GM11168 (cell line): ENCODE measurements around the gene UBE3A.

Source experiments
- in situ Hi-C: fragments of 300-500 bp; cut with MboI; formaldehyde crosslinking; loops from one replicate; pipeline ENCODE4 v1.12.0; 2022; ENCODE audit warnings: low sequenced_read_pairs; ENCODE audit not compliant: unreplicated experiment

The UBE3A gene

DNA sequence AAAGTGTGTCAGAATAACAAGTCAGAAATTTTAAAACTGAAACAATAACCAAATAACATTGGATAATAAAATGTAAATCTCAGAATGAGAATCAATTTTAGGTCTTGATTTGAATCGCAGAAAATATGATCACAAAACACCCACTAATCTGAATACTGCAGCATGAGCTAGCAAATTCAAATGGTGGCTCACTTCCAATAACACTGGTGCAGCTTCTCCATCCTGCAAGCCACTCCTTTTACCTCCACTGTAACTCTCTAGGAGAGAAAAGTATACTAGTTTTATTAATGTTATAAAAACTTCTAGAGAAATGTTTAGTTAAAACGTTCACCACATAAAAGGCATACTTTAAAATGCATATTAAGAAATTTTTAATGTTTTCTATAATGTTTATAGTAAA, 30.4 kb downstream of the UBE3A start:
- in situ Hi-C loops: no loop called here

DNA sequence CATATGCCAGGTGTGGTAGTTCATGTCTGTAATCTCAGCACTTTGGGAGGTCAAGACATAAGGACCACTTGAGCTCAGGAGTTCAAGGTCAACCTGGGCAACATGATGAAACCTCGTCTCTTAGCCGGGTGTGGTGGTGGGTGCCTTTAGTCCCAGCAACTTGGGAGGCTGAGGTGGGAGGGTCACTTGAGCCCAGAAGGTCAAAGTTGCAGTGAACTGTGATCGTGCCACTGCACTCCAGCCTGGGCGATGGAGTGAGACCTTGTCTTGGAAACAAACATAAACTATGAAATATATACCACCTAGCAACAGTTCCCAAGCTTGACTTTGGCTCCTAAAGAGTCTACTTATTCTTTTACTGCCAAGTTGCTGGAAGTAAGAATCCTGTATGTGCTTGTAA, 30.9 kb downstream of the UBE3A start:
- in situ Hi-C loops: no loop called here

DNA sequence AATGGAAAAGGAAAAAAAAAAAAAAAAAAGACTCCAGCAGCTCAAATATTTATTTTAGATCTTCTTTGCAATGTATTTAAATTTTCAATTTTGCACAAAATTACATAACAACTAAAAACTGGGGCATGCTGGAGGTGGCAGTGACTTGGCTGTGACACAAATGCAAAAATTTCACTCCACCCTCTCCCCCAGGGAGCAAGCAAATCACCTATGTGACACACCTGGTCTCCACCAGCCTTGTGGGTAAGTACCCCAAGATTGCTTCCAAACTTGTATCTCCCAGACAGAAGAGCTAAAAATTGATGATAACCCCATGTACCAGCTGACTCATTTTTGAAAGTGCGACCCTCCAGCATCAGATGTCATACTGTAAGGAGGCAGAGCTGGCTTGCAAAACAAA, 32.0 kb downstream of the UBE3A start:
- in situ Hi-C loops: no loop called here

DNA sequence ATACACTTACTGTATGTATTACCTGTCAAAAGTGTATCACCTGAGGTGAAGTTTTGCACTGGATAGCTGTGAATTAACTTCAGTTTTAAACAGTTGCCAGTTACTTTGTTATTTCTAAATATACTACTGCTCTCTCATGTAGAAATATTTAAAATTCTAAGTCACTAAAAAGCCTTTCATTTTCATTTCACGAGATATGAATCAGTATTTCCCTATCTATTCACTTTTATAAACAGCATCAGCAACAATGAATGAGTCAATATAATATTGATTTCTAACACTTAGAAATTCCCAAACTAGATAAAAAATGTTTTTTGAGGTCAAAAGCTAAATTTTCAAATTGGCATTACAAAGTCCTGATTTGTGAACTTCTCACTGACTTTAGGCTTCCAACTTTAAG, 32.6 kb downstream of the UBE3A start:
- in situ Hi-C loops: no loop called here

DNA sequence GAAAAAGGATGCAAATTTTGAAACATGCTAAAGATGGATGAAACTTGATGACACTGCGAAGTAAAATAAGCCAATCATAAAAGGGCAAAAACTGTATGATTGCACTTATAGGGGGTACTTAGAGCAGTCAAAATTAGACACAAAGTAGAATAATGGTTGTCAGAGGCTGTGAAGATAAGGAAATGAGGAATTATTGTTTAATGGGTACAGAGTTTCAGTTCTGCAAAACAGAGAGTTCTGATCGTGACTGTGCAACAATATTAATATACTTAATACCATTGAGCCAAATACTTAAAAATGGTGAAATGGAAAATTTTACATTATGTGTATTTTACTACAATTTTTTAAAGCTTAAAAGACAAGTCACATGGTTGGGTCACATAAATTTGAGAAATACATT, 35.1 kb downstream of the UBE3A start:
- in situ Hi-C loops: no loop called here

GRCh38 chr15:25402342-25402741, 36.5 kb downstream of the UBE3A start:
- in situ Hi-C loops: no loop called here

GRCh38 chr15:25401501-25401900, 37.3 kb downstream of the UBE3A start:
- in situ Hi-C loops: no loop called here

DNA sequence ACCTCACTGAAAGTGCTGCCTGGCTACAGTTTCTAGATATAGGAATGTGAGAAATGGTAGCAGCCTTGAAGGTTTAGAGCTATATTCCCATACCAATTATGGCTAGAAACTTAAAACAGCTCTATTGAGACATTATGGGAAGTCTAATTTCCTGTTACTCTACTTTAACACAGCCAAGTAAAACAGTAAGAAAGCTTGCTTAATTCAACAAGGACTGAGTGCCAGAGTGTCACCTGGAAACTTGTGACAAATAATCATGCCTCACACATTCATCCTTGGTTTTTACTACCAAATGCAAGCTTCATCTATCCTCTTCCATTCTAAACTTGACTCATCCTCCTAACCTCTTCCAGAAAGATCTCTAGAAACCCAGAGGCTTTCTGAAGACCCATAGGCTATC, 41.7 kb downstream of the UBE3A start:
- in situ Hi-C loops: no loop called here

DNA sequence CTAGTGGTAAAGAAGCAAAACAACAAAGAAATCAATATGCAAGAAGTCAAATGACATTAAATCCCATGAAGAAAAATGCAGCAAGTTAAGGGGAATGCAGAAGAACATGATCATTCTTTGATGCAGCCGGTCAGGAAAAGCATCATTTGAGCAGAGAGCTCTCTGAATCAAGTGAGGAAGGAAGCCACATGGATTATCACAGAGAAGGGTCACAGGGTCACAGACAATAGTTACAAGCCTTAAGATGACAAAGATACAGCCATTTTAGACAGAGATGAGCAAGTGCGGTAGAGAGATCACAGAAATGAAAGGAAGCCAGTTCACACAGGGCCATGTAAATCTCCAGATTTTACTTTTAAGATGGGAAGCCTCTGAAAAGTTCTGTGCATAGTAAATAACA, 43.9 kb downstream of the UBE3A start:
- in situ Hi-C loops: no loop called here

DNA sequence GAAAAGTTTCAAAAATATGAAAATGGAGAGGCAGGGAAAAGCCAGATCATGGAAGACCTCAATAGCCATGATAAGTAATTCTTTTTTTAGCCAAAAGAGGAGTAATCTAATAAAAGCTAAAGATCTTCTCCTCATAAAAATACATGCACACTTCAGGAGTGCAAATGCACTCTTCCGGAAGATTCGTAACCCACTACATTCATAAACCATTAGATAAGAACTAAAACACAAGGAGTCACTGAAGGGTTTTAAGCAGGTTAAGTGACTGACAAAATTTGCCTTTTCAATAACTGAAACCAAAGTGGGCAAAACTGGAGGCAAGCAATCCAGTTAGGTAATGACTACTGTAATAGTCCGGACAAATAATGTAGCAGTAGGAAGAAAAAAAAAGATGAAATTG, 46.0 kb downstream of the UBE3A start:
- in situ Hi-C loops: no loop called here

- in situ Hi-C loops: no loop called here
Measured at GRCh38 chr15:25391971-25392721, 46.7 kb downstream of the UBE3A start.

DNA sequence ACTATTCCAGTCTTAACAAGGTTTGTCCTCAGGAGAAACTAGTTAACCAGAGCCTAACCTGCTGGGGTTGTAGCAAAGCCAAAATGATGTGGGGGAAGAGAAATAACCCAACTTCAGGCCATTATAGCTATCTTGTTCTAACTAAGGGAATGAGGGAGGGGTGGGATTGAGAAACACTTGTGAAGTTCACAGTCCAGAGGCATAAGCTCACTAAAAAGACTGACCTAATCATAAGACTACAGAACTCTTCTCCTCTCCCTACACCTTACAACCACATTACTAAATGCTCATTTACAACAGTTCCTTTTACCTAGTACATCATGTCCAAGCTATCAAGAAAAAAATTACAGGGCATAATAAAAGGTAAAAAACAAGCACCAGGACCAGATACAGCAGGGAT, 52.8 kb downstream of the UBE3A start:
- in situ Hi-C loops: no loop called here

- in situ Hi-C loops: no loop called here
Measured at GRCh38 chr15:25381579-25381978, 57.2 kb downstream of the UBE3A start.

DNA sequence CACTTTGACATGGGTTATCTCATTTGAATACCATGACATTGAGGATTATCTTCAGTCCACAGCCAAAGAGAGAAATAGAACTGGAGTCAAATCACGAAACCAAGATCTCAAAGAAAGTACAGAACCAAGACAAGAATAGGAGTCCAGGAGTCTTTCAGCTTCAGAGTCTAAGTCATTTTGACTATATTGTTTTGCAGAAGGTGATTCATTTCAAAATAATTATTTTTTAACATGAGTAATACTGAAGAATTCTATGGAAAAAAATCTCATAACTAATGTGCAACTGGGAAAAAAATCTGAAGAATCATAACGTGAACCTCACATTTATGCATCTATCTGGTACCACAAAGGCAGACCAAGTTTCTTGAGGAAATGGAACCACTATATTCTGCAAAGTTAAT, 60.3 kb downstream of the UBE3A start:
- in situ Hi-C loops: no loop called here

- in situ Hi-C loops: no loop called here
Measured at GRCh38 chr15:25375557-25375956, 63.3 kb downstream of the UBE3A start.

DNA sequence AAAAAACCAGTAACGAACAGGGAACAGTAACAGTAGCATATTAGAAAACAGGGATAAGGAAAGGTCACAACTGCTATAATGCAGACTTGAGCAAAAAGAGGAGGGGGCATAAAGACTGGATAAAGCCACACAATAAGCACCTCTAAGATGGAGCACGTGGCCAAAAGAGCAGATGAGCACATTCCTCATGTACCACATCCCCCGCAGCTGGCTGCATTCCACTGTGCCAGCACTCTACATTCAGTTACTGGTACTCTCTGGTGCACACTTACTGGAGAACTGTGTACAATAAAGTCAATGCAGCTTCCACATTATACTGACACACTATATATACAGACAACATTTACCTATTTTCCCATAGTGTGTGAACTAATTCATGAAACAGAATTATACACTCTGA, 64.7 kb downstream of the UBE3A start:
- in situ Hi-C loops: no loop called here

DNA sequence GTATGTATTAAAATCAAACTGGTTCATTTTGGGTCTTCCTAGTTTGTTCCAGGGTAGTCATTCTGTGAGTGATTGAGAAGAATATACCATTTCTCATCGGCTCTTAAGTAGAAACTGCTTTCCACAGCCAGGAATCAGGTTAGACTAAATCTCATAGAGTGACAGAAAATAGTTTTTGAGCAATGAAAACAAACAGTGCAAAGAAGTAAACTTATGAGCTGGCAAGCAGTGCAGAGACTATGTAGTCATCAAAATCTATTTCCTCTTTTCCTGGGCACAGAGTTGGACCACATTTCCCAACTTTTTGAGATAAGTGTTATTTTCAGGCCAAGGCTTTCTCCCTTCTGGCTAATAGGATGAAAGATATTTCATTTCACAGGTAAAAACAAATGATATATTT, 66.5 kb downstream of the UBE3A start:
- in situ Hi-C loops: no loop called here

DNA sequence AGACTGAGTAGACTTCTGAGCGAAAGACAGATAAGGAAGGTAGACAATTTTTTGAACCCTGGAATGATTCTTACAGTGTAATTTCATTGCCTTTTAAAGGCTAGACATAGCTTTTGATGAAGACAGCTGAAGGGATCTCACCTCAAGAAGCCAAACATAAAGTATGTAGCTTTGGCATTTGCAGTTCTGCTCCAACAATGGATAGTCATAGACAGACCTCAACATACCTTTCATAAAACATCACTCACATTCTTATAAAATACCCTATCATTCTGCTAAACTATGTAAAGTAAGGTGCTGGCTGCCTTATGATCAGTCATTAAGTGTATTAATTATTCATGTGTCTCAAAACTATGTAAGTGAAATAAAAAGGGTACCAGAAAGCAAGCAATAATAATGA, 70.0 kb downstream of the UBE3A start:
- in situ Hi-C loops: no loop called here

DNA sequence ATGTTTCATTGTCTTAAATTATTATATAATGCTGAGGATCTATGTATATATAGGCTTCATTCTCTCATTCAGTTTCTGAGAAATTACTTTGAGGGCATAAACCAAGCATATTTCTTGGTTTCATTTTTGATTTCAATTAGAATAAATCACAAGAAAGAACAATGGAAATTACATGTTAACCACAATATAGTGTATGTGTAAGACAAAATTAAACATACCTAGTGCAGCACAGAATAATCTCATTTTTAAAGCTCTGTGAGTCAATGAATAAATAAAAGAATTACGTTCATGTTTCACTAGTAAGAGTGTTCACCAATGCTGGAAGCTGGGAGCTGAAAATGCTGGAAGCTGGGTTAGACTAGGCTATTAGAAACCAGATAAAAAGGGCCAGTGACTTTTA, 72.8 kb downstream of the UBE3A start:
- in situ Hi-C loops: no loop called here

DNA sequence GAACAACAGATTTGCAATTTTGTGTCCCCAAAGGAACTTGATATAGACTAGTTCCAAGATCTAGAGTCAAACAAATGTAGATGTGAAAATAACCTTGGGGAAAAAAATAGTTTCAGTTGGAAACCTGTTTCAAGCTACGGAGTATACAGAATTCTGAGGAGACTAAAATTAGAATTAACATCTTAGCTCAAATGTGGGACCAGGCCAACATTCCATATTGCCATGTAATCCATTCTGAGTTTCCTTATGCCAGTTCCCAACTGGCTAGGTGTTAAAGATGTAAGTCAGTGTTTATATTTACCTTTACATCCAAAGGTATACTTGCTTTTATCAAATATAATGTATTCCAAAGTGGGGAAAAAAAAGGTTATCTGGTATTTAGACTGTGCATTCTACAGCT, 76.3 kb downstream of the UBE3A start:
- in situ Hi-C loops: no loop called here

DNA sequence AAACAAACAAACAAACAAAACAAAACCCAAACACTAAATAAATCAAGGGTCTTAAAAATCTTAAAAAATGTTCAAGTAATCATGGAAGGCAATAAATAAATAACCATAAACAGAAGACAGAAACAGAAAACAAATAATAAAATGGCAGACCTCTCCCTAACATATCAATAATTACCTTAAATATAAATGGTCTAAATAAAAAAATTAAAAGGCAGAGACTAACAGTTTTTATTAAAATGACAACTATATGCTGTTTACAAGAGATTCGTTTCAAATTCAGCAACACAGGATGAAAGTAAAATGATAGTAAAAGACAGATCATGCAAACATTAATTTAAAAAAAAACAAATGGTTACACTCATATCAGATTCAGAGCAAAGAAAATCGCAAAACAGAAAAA, 91.1 kb downstream of the UBE3A start:
- in situ Hi-C loops: no loop called here

GRCh38 chr15:25346371-25346770, 92.5 kb downstream of the UBE3A start:
- in situ Hi-C loops: no loop called here

DNA sequence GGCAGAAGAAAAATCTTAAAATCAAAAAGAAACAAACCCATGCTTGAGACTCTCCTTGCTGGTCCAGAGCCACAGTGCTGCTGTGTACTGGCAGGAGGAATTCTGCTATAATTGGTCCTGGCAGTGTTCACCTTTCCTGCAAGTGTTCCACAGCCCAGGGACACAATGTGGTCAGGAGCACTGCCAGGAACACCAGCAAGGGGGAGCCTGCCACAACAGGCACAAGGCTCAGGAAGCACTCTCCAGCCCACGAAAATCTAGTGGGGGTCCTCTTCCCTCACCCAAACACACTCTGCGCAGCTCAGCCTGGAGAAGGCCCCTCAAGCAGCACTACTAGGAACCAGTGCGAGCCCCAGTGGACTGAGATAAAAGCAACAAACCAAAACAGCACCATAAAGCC, 92.9 kb downstream of the UBE3A start:
- in situ Hi-C loops: no loop called here
